GM19351 (cell line): ENCODE data around the gene DNAAF1.
A peak's percentile ranks its signal among the peaks of the same experiment; 100 is the strongest.

Experiments
- ATAC-seq: cut with Tn5 transposase; IDR thresholded peaks from one replicate; pipeline ENCODE4 v1.9.1; 2021; ENCODE audit warnings: mild to moderate bottlenecking, moderate library complexity; ENCODE audit not compliant: unreplicated experiment

Gene DNAAF1

DNA sequence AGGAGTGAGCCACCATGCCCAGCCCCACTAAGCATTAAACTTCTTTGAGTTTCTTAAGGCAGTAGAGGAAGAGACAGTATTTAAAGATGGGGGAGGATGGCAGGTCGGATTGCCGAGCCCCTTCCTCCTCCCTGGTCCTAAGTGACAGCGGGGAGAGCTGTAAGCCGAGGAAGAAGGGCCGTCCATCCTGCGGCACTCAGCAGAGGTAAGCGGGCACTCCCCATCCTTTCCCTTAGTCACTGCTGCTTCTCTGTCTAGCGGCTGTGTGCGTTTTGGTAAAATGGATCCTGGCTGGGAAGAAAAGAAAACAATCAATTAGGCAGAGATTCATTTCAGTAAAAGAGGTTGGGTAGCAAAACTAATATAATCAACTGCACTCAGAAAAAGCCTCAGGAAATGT, 13.9 kb downstream of the DNAAF1 start:
- ATAC-seq = no peak

- no peak for ATAC-seq
Measured at GRCh38 chr16:84159800-84160199, 14.7 kb downstream of the DNAAF1 start.

- no peak for ATAC-seq
Measured at GRCh38 chr16:84161037-84161436, 15.9 kb downstream of the DNAAF1 start.

DNA sequence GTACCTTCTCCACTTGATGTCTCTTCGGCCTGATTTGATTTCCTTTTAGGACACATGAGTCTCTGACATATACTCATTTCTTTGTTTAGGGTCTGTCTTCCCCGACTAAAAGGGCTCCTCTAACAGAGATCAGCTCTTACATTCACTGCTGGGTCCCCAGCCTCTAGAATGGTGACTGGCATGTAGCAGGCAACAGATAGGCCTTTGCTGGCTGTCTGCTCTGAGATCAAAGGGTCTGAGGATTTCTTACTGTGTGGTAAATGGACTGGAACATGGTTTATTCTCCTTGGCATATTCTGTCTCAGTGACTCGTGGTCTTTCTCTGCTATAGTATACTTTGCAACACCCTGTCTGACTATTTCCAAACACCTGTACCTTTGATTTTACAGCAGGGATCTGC, 16.7 kb downstream of the DNAAF1 start:
- no peak for ATAC-seq

- ATAC-seq = no peak
Measured at GRCh38 chr16:84165746-84166145, 20.6 kb downstream of the DNAAF1 start.

- peak; percentile 48 for ATAC-seq
Measured at GRCh38 chr16:84166796-84167695, 21.9 kb downstream of the DNAAF1 start.

- ATAC-seq = no peak
Measured at GRCh38 chr16:84169765-84170310, 24.7 kb downstream of the DNAAF1 start.

DNA sequence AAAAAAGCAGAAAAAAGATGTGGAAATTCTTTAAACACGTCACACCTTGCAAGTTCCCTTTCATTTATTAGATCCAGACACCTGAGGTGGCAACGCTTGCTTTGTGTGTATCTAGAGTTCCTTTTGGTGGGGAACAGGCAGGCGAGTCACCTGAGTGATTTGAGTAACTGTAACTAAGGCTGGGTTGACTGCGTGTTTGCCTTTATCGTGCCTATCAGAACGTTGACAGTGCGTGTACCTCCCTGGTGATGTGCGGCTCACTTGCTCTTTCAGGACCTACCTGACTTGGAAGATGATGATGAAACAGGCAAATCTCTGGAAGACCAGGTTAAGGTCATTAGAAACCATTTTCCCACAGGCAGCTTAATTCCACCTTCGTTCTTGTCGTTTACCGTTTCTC, 29.3 kb downstream of the DNAAF1 start:
- ATAC-seq = no peak

- ATAC-seq = peak; percentile 85
Measured at GRCh38 chr16:84175350-84176081, 30.4 kb downstream of the DNAAF1 start.

DNA sequence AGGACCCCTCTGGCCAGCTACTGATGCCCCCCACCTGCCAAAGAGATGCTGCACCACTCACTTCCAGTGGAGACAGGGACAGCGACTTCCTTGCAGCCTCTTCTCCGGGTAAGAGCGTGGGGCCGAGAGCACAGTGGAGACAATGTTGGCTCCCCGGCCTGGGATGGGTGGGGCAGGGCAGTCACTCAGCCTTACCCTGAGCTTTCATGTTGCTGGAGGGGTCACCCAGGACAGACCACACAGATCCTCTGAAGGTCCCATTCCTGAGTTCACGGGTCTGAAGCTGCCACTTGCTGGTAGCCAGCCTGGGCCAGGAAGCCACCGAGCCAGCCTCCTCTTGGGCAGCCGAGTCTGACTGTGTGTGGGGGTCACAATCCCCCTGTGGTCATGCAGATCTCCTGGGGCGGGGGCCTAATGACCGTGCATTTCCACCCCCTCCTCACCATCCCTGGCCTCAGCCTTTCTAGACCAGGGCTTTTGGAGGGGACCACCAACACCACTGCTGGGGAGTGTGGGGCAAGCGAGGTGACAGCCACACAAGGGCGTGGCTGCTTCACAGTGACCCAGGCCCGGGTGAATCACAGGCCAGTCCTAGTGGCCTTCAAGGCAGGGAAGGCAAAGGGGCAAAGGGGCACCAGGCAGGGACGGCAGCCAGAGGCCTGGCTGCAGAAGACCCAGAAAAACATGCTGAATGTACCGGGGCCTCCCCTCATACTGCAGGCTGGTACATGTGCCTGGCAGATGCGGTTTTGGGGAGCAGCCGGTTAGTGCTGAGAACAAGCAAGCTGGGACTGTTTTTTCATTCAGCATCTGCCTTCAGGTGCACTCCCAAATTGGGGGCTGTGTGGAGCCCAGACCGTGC, 31.3 kb downstream of the DNAAF1 start:
- no peak for ATAC-seq

- ATAC-seq = no peak
Measured at GRCh38 chr16:84177741-84178073, 32.6 kb downstream of the DNAAF1 start.

DNA sequence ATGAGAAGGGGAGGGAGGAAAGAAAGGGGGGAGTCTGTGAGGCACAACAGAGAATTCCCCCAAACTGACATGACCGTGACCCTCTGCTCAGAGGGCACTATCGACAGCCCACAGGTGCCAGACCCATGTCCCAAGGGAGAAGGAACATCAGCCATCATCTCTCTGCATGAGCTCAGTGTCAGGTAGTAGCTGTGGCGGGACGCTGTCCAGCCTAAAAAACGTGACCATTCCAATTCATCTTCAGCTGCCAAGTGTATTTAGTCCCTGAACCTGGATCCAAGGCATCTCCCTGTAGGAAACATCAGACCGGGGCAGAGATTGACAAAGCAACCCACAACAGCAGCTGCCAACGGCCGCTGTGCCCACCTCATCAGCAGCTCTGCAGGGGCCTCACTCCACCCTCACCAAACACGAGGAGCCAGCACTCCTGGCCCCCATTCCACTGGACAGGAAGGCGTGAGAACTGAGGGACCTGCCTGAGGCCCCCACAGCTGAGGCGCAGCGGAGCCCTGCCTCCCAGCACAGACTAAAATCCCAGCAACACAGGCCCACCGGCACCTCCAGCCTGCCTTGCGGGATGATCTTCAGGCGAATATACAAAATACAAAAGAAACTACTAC, 33.1 kb downstream of the DNAAF1 start:
- no peak for ATAC-seq

GRCh38 chr16:84178892-84179611, 33.9 kb downstream of the DNAAF1 start:
- ATAC-seq = no peak

DNA sequence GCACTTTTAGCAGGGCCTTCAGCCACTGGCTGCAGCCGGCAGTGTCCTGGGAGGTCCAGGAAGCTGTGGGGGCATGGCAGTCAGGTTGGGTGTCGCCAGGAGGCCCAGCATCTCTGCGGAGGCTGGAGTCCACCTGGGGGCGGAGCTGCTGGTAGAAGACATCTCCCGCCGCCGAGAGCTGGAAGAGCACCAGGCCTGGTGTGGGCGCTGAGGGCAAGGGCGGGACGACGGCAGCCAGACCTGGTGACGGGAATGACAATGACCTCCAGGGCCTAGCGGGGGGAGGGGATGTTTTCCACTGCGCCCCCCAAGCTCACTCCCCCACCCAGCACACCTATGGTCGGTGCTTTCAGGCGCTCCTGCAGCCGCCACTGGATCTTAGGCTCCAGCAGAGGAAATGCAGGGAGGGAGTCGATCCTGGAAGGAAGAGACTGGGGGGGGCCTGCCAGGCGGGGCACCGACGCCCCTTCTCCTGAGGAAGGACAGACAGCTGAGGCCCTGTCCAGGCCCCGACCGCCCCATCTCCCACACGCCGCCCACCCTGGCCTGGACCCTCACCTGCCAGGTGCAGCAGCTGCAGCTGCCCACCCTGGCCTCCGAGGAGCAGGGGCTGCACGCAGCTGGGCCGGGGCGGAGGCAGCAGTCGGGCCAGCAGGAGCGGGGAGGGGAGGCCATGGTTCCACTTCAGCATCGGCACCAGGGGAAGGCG, 34.7 kb downstream of the DNAAF1 start:
- no peak for ATAC-seq

GRCh38 chr16:84180519-84181140, 35.5 kb downstream of the DNAAF1 start:
- ATAC-seq = no peak

DNA sequence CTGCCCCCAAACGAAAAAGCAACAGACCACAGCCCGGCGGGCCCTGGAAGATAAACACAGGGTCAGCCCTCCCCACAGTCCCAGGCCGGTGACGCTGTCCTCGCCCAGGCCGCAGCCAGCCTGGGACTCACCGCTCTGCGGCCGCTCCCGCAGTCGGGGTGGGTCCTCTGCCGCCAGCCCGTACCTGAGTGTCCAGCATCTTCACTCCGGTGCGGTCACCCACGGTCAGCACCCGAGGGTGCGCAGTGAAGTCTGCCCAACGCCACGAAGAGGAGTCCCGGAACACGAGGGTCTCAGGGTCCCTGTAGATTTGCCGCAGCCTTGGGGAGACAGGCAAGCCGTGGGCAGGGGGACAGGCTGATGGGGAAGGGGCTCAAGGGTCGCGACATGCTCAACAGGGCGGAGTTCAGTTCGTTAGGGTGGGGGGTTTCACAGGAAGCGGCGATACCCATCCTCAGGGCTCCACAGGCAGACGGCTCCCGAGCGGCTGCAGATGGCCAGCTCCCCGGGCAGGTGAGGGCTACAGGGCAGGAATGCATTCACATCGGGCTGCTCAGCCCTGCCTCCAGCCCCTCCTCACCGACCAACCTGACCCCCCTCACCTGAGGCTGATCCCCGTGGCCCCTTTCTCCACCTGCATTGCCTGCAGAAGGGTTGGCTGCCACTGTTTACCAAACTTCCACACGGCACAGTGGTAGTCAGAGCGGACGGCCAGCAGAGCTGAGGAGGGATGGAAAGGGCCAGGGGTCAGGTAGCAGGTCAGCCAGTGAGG, 36.2 kb downstream of the DNAAF1 start:
- ATAC-seq = no peak

DNA sequence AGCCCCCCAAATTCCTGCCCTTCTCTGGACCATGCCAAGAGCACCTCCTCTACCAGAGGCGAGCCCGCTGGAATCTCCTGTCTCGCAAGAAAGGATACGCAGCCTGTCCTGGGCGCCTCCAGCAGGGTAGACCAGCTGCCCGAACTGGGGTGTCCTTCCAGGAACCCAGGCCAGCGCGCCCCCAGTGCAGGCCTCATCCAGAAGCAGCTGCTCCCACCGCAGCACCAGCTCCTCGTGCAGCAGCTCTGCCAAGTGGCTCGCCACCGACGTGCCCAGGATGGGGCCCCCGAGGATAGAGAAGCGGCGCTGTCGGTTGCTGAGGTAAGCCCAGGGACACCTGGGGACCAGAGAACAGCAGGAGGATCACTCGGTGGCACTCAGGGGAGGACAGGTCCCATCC, 37.0 kb downstream of the DNAAF1 start:
- ATAC-seq = no peak
